DOHH2 (cell line): Measurements from ENCODE around the gene PVALEF.

Source experiments
- EZH2phosphoT487 ChIP-seq: fragments of 200-600 bp; sonication (generic); IDR thresholded peaks from 2 replicates; pipeline ENCODE4 v1.6.1; 2017; ENCODE audit warnings: borderline replicate concordance, mild to moderate bottlenecking, antibody characterized with exemption, low read length, moderate library complexity, mixed read lengths
- TF ChIP-seq, protein P1 (sequence below): fragments of 200-600 bp; sonication (generic); IDR thresholded peaks from one replicate; pipeline ENCODE4 v1.5.1; 2014; ENCODE audit warnings: antibody characterized with exemption, mild to moderate bottlenecking, low read depth, low read length; ENCODE audit not compliant: poor library complexity, severe bottlenecking

DNA sequence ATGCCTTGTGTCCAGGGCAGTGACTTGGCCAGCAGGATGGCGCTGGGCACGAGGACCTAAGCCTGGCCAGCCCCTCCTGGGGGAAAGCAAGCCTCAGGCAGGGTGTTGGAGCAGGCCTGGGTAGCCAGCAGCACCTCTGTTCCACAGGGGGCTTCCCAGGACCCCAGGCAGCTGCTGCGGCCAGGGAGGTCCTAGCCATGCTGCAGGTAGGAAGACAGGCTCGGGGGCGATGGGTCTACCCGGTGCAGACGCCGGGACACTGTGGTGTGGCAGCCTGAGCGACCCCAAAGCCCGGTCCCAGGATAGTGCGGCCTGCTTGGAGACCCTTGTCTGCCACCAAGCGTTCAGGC, 23.2 kb downstream of the PVALEF start:
- TF ChIP-seq, protein P1, sequence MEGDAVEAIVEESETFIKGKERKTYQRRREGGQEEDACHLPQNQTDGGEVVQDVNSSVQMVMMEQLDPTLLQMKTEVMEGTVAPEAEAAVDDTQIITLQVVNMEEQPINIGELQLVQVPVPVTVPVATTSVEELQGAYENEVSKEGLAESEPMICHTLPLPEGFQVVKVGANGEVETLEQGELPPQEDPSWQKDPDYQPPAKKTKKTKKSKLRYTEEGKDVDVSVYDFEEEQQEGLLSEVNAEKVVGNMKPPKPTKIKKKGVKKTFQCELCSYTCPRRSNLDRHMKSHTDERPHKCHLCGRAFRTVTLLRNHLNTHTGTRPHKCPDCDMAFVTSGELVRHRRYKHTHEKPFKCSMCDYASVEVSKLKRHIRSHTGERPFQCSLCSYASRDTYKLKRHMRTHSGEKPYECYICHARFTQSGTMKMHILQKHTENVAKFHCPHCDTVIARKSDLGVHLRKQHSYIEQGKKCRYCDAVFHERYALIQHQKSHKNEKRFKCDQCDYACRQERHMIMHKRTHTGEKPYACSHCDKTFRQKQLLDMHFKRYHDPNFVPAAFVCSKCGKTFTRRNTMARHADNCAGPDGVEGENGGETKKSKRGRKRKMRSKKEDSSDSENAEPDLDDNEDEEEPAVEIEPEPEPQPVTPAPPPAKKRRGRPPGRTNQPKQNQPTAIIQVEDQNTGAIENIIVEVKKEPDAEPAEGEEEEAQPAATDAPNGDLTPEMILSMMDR = no peak
- no peak for TF ChIP-seq EZH2phosphoT487
